GM11168 (cell line): ENCODE data around the gene CTSE.

ENCODE experiments used
- in situ Hi-C: fragments of 300-500 bp; cut with MboI; formaldehyde crosslinking; loops from one replicate; pipeline ENCODE4 v1.12.0; 2022; ENCODE audit warnings: low sequenced_read_pairs; ENCODE audit not compliant: unreplicated experiment

Gene CTSE

DNA sequence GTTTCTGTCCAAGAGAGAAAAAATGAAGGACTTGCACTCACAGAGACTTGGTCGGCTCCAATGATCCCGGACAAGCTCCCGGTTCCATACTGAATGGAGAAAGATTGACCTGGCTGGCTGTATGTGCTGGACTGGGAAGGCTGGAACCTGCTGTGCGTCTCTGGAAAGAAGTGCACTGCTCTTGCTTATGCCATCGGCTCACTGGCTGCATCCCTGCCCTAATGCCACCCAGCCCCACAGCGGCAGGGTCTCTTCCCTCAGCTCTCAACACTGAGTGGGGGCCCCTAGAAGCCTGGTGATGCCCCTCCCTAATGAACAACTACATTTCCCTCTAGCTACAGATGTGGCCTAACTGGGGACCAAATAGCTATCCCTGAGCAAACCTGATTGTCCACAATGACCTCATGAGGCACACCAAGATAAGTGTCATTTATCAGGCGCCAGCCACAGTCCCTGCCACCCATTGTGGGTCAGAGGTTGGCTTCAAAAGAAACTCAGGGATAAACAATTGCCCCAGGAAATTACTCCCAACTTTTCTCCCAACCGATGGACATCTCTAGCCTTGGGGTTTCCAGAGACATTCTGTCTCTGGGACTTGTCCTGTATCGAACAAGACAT is 2.6 kb downstream of the CTSE start:
- in situ Hi-C loops, result no loop called here

DNA sequence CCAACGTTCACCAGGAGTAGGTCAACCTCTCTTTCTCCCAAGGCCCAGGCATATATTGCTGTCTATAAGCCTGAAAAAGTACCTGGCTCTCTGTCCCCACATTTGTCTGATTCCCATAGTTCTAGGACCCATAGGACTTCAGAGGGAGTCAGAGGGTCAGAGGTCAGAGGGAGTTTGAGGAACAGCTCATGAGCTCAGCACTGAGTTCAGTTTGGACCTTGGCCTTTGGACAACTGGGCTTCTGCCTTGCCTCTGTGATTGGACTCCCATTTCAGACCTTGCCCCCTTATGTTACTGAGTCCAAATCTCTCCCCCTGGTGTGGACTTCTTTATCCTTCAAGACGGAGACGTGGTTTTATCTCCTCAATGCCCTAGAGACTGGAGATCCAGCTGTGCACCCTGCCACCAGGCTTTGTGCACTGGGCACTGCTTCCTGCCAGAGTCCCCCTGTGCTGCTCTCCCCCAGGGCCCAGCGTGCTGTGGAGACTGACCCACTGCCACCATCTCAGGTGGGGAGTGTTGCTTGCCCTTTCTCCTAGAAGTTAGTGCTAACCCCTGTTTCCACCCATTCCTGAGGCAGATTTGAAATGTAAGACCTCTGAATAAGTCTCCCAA is 3.2 kb downstream of the CTSE start:
- in situ Hi-C loops, result no loop called here

DNA sequence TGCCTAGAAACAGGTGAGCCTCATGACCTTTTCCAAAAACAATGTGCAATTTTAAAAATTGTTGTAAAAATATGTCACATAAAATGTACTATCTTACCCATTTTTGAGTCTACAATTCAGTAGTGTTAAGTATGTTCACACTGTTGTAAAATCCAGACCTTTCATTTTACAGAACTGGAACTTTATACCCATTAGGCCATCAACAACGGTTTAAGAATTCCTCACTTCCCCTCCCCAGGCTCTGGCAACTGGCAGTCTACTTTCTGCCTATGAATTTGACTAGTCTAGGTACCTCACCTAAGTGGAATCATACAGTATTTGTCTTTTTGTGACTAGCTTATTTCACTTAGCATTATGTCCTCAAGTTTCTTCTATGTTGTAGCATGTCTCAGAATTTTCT is 8.6 kb downstream of the CTSE start:
- in situ Hi-C loops, result no loop called here

DNA sequence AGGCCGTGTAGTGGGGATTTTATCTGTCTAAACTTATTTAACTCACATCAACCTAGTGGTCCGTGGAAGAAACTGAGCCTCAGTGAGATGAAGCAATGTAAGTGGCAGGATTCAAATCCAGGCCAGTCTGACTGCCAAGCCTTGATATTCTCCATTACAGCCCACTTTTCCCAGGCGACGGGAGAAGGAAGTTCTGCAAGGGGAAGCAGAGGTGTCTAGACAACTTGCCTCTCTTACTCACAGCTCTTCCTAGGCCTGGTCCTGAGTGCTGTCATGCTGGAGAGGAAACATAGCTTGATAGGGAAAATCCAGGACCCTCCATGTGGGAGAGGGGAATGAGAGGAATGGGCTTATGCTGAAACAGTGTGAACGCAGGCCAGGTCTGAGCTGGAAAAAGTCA is 9.1 kb downstream of the CTSE start:
- in situ Hi-C loops, result no loop called here

DNA sequence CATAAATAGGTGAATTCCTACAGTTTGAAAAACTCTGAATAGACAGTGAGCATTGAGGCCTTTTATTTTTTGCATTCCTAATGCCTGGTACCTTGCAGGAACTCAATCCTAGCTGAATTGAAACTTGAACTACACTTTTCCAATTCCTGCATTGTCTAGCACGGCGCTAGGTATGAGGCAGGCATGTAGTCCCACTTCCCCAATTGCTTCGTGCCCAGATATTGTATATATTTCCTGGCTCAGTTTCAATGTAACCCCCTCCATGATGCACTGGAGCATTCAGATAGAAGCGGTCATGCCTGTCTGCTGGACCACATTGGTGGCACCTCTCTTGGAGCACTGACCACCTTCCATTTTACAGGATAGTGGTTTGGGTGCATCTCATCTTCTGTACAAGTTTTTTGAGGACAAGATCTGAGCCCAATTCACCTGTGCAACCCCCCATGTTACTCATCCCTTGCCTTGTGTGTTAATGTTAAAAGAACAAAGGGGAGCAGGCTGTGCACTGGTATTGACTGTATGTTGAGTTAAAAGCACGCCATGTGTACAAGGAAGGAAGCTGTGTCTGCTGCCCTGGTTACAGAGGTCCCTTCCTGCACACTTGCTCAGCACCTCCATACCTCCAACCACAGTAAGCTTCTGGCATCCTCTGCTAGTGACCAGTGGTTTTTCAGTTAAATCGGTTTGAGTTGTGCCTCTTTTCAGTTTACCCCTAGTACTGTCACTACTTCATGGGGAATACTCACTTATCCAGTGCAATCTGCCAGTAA is 10.5 kb downstream of the CTSE start:
- in situ Hi-C loops, result no loop called here

DNA sequence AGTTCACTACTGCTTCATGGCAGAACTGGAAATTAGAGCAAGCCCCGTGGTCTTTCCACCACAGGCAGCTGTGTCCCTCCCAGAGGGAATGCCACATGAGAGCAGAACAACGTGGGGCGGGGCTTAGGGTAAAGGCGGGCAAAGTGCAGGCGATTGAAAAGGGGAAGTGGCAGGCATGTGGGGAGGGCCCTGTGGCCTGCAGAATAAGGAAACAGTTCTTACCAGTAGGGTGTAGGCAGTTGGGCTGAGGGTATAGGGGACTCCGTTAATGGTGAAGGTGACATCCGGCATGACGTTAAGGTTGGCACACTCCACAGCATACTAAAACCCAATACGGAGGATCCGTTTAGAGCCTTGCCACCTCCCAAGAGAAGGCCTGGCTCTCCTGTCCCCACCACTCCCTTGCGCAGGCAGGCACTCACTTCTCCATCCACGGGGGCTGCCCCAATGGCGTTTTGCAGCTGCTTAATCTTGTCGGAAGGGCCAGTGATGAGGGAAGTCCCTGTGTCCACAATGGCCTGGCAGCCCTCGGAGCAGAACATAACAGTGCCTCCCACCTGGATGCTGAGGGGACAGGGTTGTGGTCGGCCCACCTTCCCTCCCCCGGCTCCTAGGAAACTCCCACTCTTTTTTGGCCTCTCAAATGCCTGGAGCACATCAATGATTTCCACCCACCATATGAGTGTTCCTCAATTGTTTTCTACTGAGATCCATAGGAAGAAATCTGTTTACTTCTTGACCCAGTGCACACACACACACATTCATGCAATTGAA is 11.4 kb downstream of the CTSE start:
- in situ Hi-C loops, result no loop called here

DNA sequence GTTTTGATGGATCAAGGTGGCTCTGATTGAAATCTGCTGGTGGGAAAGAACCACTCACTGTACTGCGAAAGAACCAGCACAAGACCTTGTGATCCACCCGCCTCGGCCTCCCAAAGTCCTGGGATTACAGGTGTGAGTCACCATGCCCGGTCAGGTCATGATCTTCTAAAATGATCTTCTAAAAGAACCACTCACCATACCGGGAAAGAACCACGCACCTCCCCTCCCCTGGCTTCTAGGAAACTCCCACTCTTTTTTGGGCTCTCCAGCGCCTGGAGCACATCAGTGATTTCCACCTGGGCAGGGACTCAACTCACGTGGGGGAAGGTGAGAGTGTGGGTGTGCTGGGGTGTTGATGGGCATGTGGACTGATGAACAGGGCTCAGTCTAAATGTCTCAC is 12.6 kb downstream of the CTSE start:
- in situ Hi-C loops, result no loop called here

DNA sequence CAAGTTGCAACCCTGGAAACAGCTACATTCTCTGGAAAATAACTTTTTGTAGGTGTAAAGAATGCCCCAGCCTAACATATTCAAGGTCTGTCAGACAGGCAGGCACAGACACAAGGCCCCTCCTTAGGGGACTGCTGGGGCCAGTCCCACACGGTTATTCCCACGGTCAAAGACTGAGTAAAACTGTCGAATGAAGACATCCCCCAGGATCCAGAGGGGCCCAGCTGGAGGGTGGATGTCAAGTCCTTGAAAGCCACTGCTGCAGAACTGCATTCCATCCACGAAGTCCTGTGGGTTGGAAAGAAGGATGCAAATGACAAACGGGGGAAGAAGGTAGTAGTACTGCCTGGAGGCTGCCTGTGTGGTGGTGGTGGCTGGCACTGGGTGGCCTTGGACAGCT is 13.6 kb downstream of the CTSE start:
- in situ Hi-C loops, result no loop called here

DNA sequence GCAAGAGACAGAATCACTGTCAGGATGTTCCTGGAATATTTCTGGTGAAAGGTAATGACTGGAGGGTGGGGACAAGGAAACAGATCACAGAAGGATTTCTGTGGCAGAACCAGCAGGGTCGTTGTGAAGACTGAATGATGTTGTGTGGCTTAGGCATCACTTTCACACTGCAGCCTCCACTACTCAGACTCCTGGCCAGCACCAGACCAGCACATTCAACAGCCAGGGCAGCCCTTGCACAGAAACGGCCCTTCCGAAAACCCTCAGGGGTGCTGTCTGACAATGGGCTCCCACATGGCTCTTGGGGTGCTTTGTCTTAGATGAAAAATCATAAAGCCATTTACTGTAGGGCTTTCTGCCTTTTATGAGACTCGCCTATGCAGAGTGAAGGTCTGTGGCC is 16.7 kb downstream of the CTSE start:
- in situ Hi-C loops, result no loop called here

DNA sequence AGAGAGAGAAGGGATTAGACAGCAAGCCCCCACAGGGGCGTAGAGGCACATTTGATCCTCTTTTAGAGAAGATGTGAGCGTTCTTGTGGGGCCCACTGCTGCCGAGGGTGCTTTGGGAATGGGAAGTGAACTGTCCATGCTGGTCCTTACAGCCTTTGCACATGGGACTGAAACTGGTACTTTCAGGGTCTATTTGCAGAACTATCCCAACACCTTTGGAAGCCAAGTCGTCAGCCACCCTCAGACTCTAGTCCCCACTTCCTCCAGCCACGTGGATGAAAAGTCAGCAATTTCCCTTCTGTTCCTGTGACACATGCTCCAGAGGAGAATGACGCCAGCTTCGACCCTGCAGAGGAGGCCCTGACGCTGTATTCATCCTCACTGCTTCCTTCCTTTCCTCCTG is 17.9 kb downstream of the CTSE start:
- in situ Hi-C loops, result no loop called here

DNA sequence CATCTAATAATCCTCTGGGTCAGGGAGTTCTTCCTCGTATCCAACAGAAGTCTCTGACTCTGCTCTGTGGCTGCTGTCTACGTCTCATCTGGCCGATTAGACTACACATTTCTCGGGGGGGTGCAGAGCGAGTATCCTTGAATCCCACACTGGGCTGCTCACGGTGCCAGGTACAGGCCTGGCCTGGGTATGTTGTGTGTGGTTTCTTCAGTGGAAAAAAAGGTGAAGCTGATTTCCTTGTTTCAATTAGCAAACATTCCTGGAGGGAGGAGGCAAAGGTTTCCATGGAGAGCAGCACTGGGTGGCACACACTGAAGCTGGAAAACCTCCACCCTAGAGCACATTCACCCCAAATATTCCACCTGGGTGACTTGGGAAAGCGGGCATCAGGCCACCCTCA is 18.5 kb downstream of the CTSE start:
- in situ Hi-C loops, result no loop called here

DNA sequence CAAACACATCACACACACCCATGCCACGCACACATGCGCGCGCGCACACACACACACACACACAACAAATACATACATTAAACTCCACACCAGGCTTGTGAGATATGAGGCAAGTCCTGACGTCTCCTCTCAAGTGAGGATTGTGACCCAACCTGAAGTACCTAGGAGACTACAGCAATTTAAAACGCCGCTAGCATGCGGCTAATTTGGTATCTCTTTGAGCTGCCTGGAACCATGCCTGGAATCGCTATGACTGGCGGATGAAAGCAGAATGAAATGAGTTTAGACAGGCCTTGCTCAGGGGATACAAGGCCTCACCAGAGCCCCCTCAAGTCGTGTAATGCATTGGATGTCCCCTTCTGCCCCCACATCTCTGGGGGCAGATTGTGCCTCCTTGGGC is 18.9 kb downstream of the CTSE start:
- in situ Hi-C loops, result no loop called here

DNA sequence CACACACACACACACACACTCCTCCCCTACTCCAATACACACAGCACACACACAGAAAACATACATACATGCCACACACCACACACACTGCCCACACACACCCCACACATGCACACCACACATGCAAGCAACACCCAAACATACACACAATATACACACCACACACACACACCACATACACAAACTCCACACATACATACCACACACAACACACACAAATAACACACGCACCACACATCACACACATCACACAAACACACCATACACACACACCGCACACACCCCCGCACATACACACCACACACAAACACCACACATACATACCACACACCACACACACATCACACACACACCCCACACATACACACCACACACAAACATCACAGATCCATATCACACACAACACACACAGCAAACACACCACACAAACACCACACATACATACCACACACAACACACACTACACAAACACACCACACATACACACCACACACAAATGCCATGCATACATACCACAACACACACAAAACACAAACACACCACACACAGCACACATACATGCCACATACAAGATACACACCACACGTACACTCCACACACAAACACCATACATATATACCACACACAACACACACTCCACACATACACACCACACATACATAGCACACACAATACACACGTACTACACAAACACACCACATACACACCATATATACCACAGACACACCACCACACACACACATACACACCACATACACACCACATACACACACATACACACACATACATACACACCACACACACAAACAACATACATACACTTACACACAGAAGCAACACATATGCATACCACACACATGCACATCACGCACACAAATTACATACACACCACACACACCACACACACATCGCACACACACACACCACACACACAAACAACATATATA is 19.6 kb downstream of the CTSE start:
- in situ Hi-C loops, result no loop called here

DNA sequence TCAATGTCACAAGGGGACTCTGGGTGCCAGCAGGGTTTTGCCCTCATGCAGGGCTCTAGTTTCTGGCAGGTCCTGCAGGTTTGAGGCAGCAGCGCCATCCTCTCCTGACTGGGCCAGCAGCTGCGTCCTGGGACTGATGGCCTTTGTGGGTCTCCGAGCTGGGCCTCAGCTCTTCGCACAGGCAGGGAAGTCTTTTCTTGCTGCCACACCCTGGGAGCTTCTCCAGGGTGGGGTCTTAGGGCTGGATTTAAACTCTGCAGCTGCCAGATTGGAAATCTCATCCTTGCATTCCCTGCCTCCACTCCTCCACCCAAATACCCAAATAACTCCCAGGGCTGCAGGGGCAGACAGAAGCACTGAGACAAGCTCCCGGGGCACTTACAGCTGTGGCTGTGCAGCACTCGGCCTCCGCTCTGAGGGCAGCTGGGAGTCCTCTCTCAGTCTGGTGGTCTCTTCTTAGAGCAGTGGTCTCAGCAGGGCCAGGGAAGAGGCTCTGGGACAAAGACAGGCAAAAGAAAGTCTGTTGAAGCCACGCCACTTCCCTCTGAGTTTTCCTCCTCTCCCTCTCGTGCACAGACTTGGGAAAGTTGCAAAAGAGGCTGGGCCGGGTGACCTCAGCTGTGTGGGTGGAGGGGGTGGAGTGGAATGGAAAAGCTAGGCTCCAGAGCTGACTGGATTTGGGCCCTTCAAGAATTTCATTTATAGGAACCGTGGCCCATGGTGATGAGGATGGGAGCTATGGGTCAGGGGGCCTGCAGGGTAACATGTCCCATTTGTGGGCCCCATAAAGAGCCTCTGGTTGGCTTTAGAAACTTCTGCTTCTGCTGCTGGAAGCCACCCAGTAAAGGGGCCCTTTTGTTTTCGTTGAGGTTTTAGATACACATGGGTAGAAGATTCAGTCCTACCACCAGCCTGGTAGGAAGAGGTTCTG is 20.6 kb downstream of the CTSE start, which contains the start of gene RAB7B:
RAB7B (minus strand) TSS at position 525 of the 931 bp plus-strand sequence. CDS start 9,260 bp downstream, outside the sequence.
- in situ Hi-C loops, result no loop called here

DNA sequence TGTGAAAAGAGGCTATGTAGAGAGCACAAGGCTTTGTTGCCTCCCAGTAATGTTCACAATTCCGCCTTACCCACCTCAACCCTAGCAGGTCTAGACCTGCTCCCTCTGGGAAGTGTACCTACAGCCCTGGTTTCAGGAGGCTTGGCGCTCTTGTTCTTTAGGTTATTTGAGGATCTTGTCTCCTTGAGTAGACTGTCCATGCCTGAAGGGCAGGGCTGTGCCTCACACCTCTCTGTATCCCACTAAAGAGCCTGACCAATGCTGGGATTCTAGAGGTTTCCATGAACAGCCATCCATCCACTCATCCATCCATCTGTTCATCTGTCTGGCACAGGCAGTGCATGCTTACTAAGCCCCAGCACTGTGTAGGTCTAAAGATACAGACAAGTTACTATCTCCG is 21.5 kb downstream of the CTSE start:
- in situ Hi-C loops, result no loop called here

DNA sequence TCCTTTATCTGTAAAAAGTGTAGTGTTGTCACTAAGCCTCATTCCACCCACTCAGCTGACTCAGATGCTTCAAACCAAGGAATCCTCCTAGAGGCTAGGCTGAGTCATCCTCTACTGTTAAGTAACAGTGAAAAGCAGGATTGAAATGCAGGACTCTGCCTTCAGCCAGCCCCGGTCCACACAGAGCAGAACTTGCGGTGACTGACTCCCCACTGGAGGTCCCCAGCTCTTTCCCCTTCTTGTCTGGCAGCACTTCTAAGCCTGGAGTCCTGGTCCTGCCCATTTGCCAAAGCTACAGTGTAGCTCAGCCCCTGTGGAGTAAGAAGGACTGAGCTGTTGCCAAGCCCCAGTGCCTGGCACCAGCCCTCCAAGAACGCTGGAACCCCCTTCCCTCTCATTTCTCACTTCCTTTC is 22.2 kb downstream of the CTSE start:
- in situ Hi-C loops, result no loop called here

DNA sequence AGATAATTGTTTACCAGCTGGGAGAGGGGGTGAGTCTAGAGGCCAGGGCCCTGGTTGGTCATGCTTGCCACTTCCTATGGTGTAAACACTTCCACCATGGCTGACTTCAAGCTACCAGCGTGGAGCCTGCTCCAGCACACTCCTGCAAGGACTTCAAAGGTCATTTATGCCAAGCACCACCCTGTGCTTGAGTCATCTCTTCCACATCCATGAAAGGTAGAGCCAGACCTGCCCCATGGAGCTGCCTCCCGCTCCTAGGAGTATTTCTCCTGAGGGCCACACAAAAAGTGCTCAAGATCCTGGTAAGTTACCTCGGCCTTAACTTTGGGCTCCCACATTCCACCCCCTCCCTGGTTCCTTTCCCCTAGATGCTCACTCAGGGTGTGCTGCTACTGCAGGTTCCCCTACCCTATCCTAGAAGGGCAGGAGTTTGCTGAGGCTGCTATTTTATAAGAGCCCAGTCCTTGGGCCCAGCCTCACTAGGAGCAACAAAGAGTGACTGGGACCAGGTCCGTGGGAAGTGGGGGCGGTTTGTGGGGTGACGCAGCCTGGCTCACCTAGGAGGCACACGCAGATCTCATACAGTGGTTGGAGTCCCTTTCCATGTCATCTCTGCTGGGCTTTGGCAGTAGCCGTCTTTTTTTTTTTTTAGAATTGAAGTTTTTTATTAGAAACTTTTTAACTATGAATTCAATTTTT is 22.9 kb downstream of the CTSE start:
- in situ Hi-C loops, result no loop called here
